GM12878 (cell line): ENCODE data around the gene LEMD3. TPM values are rescaled to one million over a fixed set of nuclear protein-coding genes. Genes with fewer than 3 reads are reported as not detected.

Experiments
- ATAC-seq: fragments of 200-7000 bp; cut with Tn5 transposase; 3 replicates; pipeline ENCODE4 v1.9.1; 2020; ENCODE audit warnings: mild to moderate bottlenecking, moderate library complexity
- BruUV-seq: library from RNA; stranded (reverse); fragments of 400-500 nt; replicated peaks from 2 replicates; lab custom pipeline; 2021; lab: Mats Ljungman, UMichigan
- CTCF ChIA-PET: fragments of 300-600 bp; sonication (Branson Sonifier 250); formaldehyde crosslinking; extraction: SDS; loops from one replicate; lab custom pipeline; 2021; ENCODE audit warnings: inconsistent platforms; lab: Yijun Ruan, JAX
- POLR2A ChIA-PET: fragments of 350-600 bp; formaldehyde crosslinking; extraction: SDS; loops from one replicate; lab custom pipeline; 2021; ENCODE audit warnings: inconsistent platforms; lab: Charles Lee
- RAD21 ChIA-PET: fragments of 300-600 bp; sonication (Branson Sonifier 250); formaldehyde crosslinking; loops from one replicate; lab custom pipeline; 2023; ENCODE audit warnings: antibody characterized with exemption; ENCODE audit not compliant: unreplicated experiment; lab: Charles Lee
- SMC1A ChIA-PET: fragments of 300-600 bp; sonication (Branson Sonifier 250); formaldehyde crosslinking; loops from one replicate; lab custom pipeline; 2023; ENCODE audit not compliant: unreplicated experiment, uncharacterized antibody; lab: Charles Lee
- DNase-seq: peaks from one replicate; pipeline ENCODE4 v3.0.0-alpha.2; 2011; ENCODE audit warnings: low read depth, low spot score
- FAIRE-seq: peaks from 3 replicates; lab custom pipeline; 2011; peaks lifted over from hg19 to GRCh38; lab: Jason Lieb, UNC
- H2AFZ ChIP-seq: 2 replicates; pipeline ENCODE4 v1.6.0; 2011; ENCODE audit warnings: low read depth, low read length, control low read depth; ENCODE audit not compliant: control insufficient read depth
- H3K27ac ChIP-seq: 2 replicates; pipeline ENCODE4 v1.5.1; 2011; ENCODE audit warnings: control low read depth; ENCODE audit not compliant: control insufficient read depth, insufficient read depth
- H3K27me3 ChIP-seq, 2 experiments: replicated peaks in 1 of 2; 2 replicates each; pipeline versions ENCODE4 v1.6.0 to v1.6.1; 2011; ENCODE audit warnings: low read length in 1 of 2; ENCODE audit not compliant: control insufficient read depth in 2 of 2, insufficient read depth in 2 of 2
- H3K36me3 ChIP-seq, 2 experiments: 2 replicates each; pipeline ENCODE4 v1.5.1; 2011; ENCODE audit warnings: low read length in 1 of 2; ENCODE audit not compliant: control insufficient read depth in 2 of 2, insufficient read depth in 2 of 2
- H3K4me1 ChIP-seq: 2 replicates; pipeline ENCODE4 v1.6.1; 2011; ENCODE audit warnings: mild to moderate bottlenecking, low read length, moderate library complexity, mixed read lengths; ENCODE audit not compliant: control insufficient read depth, insufficient read depth
- H3K4me2 ChIP-seq: 2 replicates; pipeline ENCODE4 v1.6.0; 2011; ENCODE audit warnings: control low read depth; ENCODE audit not compliant: control insufficient read depth, insufficient read depth
- H3K4me3 ChIP-seq: fragments of 200-600 bp; sonication (generic); 2 replicates; pipeline ENCODE4 v1.5.1; 2016
- H3K79me2 ChIP-seq: 2 replicates; pipeline ENCODE4 v1.6.0; 2011; ENCODE audit warnings: low read length; ENCODE audit not compliant: control insufficient read depth, insufficient read depth
- H3K9ac ChIP-seq: 2 replicates; pipeline ENCODE4 v1.8.0; 2011; ENCODE audit warnings: low read length, control low read depth, mixed read lengths; ENCODE audit not compliant: control insufficient read depth, insufficient read depth
- H3K9me3 ChIP-seq: replicated peaks from 3 replicates; pipeline ENCODE4 v1.5.1; 2011; ENCODE audit warnings: mild to moderate bottlenecking, low read length; ENCODE audit not compliant: control insufficient read depth, insufficient read depth
- H4K20me1 ChIP-seq: 2 replicates; pipeline ENCODE4 v1.6.0; 2011; ENCODE audit not compliant: control insufficient read depth, insufficient read depth
- EGR1 ChIP-seq, 2 experiments: IDR thresholded peaks; 1 replicate in 1 of 2; 2 replicates in 1 of 2; pipeline ENCODE4 v1.6.1; 2011 to 2012; ENCODE audit warnings: low read depth in 2 of 2, low read length in 2 of 2, borderline replicate concordance in 1 of 2, mild to moderate bottlenecking in 1 of 2, moderate library complexity in 1 of 2
- KDM1A ChIP-seq: fragments of 200-600 bp; sonication (generic); IDR thresholded peaks from 2 replicates; pipeline ENCODE4 v1.6.1; 2016; ENCODE audit warnings: borderline replicate concordance
- POLR2A ChIP-seq: IDR thresholded peaks from 2 replicates; pipeline ENCODE4 v1.6.1; 2011; ENCODE audit warnings: low read depth, mild to moderate bottlenecking, low read length
- RB1 ChIP-seq: fragments of 450-650 bp; formaldehyde crosslinking; IDR thresholded peaks from 2 replicates; pipeline ENCODE4 v1.6.1; 2017; ENCODE audit warnings: mild to moderate bottlenecking, borderline replicate concordance
- SPI1 ChIP-seq: IDR thresholded peaks from 2 replicates; pipeline ENCODE4 v1.6.1; 2011; ENCODE audit warnings: low read depth, mild to moderate bottlenecking, low read length, moderate library complexity, borderline replicate concordance; ENCODE audit not compliant: insufficient read depth
- TAF1 ChIP-seq: IDR thresholded peaks from 2 replicates; pipeline ENCODE4 v1.6.1; 2011; ENCODE audit warnings: mild to moderate bottlenecking, low read depth, low read length, borderline replicate concordance
- TCF3 ChIP-seq: IDR thresholded peaks from 2 replicates; pipeline ENCODE4 v1.6.1; 2012; ENCODE audit warnings: low read depth, mild to moderate bottlenecking, low read length, borderline replicate concordance; ENCODE audit not compliant: insufficient read depth
- ZBED1 ChIP-seq: IDR thresholded peaks from 2 replicates; pipeline ENCODE4 v1.6.1; 2016; ENCODE audit warnings: borderline replicate concordance
- ZNF24 ChIP-seq: fragments of 450-650 bp; IDR thresholded peaks from 2 replicates; pipeline ENCODE4 v1.6.1; 2017; ENCODE audit warnings: antibody characterized with exemption, mild to moderate bottlenecking
- WGBS: methylation state at CpG from one replicate; pipeline ENCODE4 v1.1.6; 2016; ENCODE audit warnings: low lambda C conversion rate; ENCODE audit not compliant: insufficient replicate concordance, insufficient coverage; ENCODE audit errors: missing lambda C conversion rate; 5-methylcytosine and 5-hydroxymethylcytosine counted together
- in situ Hi-C: fragments of 300-500 bp; cut with MboI; formaldehyde crosslinking; loops from 9 replicates; pipeline ENCODE4 v1.14.3; 2018; ENCODE audit warnings: mixed read lengths
- intact Hi-C: fragments of 100-400 bp; cut with micrococcal nuclease; formaldehyde crosslinking; loops from one replicate; pipeline ENCODE4 v1.14.2; 2022; ENCODE audit not compliant: unreplicated experiment
- polyA plus RNA-seq, 11 experiments: library from polyadenylated mRNA; depleted of rRNA in 4 of 11; unstranded in 6 of 11; stranded (reverse) in 5 of 11; fragments of >200 nt; fragmentation: Nextera tagmentation in 4 of 11; fragmentation: Illumina TruSeq in 1 of 11; extraction: Ambion mirVana in 4 of 11; extraction: Trizol in 1 of 11; gene quantifications; 1 replicate in 1 of 11; 2 replicates in 10 of 11; pipeline versions ENCODE4 v1.2.1 to v1.2.3, GENCODE V29; 2011 to 2016; ENCODE audit warnings: inconsistent platforms in 2 of 11, missing spikeins in 2 of 11, low read depth in 1 of 11
- total RNA-seq, 4 experiments: library from RNA; depleted of rRNA in 3 of 4; stranded (reverse); fragments of >200 nt in 3 of 4; fragmentation: Illumina TruSeq in 1 of 4; extraction: Trizol in 1 of 4; gene quantifications; 2 replicates each; pipeline versions ENCODE4 v1.2.1 to v1.2.3, GENCODE V29; 2013 to 2021
- TF ChIP-seq, protein P1 (sequence below): fragments of 450-650 bp; IDR thresholded peaks from 2 replicates; pipeline ENCODE4 v1.6.1; 2017; ENCODE audit warnings: mild to moderate bottlenecking, moderate library complexity
- TF ChIP-seq, protein P2 (sequence below): fragments of 450-650 bp; IDR thresholded peaks from 2 replicates; pipeline ENCODE4 v1.6.1; 2017; ENCODE audit warnings: mild to moderate bottlenecking, low read depth, inconsistent platforms; ENCODE audit not compliant: poor library complexity, severe bottlenecking
- TF ChIP-seq, protein P3 (sequence below): fragments of 150-350 bp; IDR thresholded peaks from 2 replicates; pipeline ENCODE4 v1.6.1; 2016; ENCODE audit warnings: low read depth, low read length
- TF ChIP-seq, protein P4 (sequence below): fragments of 450-650 bp; IDR thresholded peaks from 2 replicates; pipeline ENCODE4 v1.6.1; 2017; ENCODE audit warnings: borderline replicate concordance

Gene LEMD3
- total and polyA plus RNA-seq, 10 of the 15 experiments (the other 5 are each of a cell fraction or from before 2014, with no cell fraction given), result 7.5 to 26.0 (median 16.5) TPM

GRCh38 chr12:65238609-65239008, 69.2 kb downstream of the LEMD3 start:
- ATAC-seq (no peak), FAIRE-seq (no peak), DNase-seq (no peak)
- peaks cover 0 to 5% of the 10 kb centered on the region in 2 experiments; a peak in 2 of 4 replicates for H3K36me3 ChIP-seq
- H3K27me3 ChIP-seq, result no peaks in the 10 kb centered on the region
- WGBS, result 100% methylated on average over 3 of the region's 3 CpGs
- no TSS peak for BruUV-seq
- no peaks in the 10 kb centered on the region for H3K4me1 ChIP-seq
- in situ Hi-C loops (loop anchor here (10.0 kb wide), 1 partner anchor 444 kb away; no protein-coding TSS in a partner anchor), intact Hi-C loops (no loop called here)
- H3K27ac ChIP-seq, result no peak overlapping the region
- no peaks in the 10 kb centered on the region for H3K9me3 ChIP-seq
- H3K4me3 ChIP-seq, result no peak overlapping the region
- ChIA-PET SMC1A (interaction anchor here (0.6 to 1.6 kb wide), 5 partner anchors 34 to 339 kb away, joined by 3 read pairs; no protein-coding TSS in a partner anchor), POLR2A (no interaction called here), RAD21 (interaction anchor here (0.8 kb wide), 2 partner anchors 96 to 348 kb away, joined by 3 read pairs; no protein-coding TSS in a partner anchor), CTCF (interaction anchor here (1.0 to 1.3 kb wide), 3 partner anchors 9 to 437 kb away, joined by 3 read pairs; partner anchors contain the start of gene TBC1D30)
- no peak overlapping the region for H3K4me2 ChIP-seq
- no peaks in the 10 kb centered on the region for H3K79me2 ChIP-seq
- no peaks in the 10 kb centered on the region for H4K20me1 ChIP-seq
- no peak overlapping the region for H2AFZ ChIP-seq
- no peak overlapping the region for H3K9ac ChIP-seq
- TF ChIP-seq EGR1 (IDR thresholded peaks at IDR 0.05; ENCODE audit: borderline replicate concordance in 1 of 2, low read depth in 2 of 2, low read length in 2 of 2) (no peak), KDM1A (no peak), ZBED1 (no peak), TCF3 (no peak), SPI1 (no peak), RB1 (no peak), POLR2A (no peak), ZNF24 (no peak), TAF1 (no peak)
- TF ChIP-seq, protein P1, sequence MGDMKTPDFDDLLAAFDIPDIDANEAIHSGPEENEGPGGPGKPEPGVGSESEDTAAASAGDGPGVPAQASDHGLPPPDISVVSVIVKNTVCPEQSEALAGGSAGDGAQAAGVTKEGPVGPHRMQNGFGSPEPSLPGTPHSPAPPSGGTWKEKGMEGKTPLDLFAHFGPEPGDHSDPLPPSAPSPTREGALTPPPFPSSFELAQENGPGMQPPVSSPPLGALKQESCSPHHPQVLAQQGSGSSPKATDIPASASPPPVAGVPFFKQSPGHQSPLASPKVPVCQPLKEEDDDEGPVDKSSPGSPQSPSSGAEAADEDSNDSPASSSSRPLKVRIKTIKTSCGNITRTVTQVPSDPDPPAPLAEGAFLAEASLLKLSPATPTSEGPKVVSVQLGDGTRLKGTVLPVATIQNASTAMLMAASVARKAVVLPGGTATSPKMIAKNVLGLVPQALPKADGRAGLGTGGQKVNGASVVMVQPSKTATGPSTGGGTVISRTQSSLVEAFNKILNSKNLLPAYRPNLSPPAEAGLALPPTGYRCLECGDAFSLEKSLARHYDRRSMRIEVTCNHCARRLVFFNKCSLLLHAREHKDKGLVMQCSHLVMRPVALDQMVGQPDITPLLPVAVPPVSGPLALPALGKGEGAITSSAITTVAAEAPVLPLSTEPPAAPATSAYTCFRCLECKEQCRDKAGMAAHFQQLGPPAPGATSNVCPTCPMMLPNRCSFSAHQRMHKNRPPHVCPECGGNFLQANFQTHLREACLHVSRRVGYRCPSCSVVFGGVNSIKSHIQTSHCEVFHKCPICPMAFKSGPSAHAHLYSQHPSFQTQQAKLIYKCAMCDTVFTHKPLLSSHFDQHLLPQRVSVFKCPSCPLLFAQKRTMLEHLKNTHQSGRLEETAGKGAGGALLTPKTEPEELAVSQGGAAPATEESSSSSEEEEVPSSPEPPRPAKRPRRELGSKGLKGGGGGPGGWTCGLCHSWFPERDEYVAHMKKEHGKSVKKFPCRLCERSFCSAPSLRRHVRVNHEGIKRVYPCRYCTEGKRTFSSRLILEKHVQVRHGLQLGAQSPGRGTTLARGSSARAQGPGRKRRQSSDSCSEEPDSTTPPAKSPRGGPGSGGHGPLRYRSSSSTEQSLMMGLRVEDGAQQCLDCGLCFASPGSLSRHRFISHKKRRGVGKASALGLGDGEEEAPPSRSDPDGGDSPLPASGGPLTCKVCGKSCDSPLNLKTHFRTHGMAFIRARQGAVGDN, result no peak
- TF ChIP-seq, protein P2, sequence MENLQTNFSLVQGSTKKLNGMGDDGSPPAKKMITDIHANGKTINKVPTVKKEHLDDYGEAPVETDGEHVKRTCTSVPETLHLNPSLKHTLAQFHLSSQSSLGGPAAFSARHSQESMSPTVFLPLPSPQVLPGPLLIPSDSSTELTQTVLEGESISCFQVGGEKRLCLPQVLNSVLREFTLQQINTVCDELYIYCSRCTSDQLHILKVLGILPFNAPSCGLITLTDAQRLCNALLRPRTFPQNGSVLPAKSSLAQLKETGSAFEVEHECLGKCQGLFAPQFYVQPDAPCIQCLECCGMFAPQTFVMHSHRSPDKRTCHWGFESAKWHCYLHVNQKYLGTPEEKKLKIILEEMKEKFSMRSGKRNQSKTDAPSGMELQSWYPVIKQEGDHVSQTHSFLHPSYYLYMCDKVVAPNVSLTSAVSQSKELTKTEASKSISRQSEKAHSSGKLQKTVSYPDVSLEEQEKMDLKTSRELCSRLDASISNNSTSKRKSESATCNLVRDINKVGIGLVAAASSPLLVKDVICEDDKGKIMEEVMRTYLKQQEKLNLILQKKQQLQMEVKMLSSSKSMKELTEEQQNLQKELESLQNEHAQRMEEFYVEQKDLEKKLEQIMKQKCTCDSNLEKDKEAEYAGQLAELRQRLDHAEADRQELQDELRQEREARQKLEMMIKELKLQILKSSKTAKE, result no peak
- TF ChIP-seq, protein P3, sequence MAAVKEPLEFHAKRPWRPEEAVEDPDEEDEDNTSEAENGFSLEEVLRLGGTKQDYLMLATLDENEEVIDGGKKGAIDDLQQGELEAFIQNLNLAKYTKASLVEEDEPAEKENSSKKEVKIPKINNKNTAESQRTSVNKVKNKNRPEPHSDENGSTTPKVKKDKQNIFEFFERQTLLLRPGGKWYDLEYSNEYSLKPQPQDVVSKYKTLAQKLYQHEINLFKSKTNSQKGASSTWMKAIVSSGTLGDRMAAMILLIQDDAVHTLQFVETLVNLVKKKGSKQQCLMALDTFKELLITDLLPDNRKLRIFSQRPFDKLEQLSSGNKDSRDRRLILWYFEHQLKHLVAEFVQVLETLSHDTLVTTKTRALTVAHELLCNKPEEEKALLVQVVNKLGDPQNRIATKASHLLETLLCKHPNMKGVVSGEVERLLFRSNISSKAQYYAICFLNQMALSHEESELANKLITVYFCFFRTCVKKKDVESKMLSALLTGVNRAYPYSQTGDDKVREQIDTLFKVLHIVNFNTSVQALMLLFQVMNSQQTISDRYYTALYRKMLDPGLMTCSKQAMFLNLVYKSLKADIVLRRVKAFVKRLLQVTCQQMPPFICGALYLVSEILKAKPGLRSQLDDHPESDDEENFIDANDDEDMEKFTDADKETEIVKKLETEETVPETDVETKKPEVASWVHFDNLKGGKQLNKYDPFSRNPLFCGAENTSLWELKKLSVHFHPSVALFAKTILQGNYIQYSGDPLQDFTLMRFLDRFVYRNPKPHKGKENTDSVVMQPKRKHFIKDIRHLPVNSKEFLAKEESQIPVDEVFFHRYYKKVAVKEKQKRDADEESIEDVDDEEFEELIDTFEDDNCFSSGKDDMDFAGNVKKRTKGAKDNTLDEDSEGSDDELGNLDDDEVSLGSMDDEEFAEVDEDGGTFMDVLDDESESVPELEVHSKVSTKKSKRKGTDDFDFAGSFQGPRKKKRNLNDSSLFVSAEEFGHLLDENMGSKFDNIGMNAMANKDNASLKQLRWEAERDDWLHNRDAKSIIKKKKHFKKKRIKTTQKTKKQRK, result no peak
- TF ChIP-seq, protein P4, sequence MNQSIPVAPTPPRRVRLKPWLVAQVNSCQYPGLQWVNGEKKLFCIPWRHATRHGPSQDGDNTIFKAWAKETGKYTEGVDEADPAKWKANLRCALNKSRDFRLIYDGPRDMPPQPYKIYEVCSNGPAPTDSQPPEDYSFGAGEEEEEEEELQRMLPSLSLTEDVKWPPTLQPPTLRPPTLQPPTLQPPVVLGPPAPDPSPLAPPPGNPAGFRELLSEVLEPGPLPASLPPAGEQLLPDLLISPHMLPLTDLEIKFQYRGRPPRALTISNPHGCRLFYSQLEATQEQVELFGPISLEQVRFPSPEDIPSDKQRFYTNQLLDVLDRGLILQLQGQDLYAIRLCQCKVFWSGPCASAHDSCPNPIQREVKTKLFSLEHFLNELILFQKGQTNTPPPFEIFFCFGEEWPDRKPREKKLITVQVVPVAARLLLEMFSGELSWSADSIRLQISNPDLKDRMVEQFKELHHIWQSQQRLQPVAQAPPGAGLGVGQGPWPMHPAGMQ, result no peak
